ENCODE measurements around the gene TRNAU1AP. TPM values are rescaled to one million over a fixed set of nuclear protein-coding genes. Genes with fewer than 3 reads are reported as not detected.

TRNAU1AP gene
- total RNA-seq, 1 donor from 2014 or later = 26.2 TPM

- DNase-seq (ENCODE audit: low spot score) = no peak
These were observed 52.1 kb downstream of the TRNAU1AP start for GRCh38 chr1:28604962-28605361.

GRCh38 chr1:28606771-28607170 lies 53.9 kb downstream of the TRNAU1AP start:
- no peak for DNase-seq (ENCODE audit: low spot score)

GRCh38 chr1:28613175-28613574 lies 60.3 kb downstream of the TRNAU1AP start:
- DNase-seq (ENCODE audit: low spot score) = no peak

Other genes starting within 250 kb of the TRNAU1AP start
- 8.9 TPM for gene MED18, start 224.0 kb upstream of the TRNAU1AP start, total RNA-seq (ENCODE audit: insufficient read depth, low replicate concordance)
- gene PHACTR4, start 183.3 kb upstream of the TRNAU1AP start, total RNA-seq (ENCODE audit: insufficient read depth, low replicate concordance) = 10.8 TPM
- 16.1 TPM for gene RCC1, start 47.0 kb upstream of the TRNAU1AP start, total RNA-seq (ENCODE audit: insufficient read depth, low replicate concordance)
- gene RAB42, start 39.2 kb downstream of the TRNAU1AP start, total RNA-seq (ENCODE audit: insufficient read depth, low replicate concordance) = 7.0 TPM
- gene TAF12, start 90.0 kb downstream of the TRNAU1AP start, total RNA-seq (ENCODE audit: insufficient read depth, low replicate concordance) = 39.2 TPM
- not detected for gene RNU11, start 95.5 kb downstream of the TRNAU1AP start, total RNA-seq (ENCODE audit: insufficient read depth, low replicate concordance)
- gene GMEB1, start 115.7 kb downstream of the TRNAU1AP start, total RNA-seq (ENCODE audit: insufficient read depth, low replicate concordance) = 3.4 TPM
- 36.4 TPM for gene YTHDF2, start 183.9 kb downstream of the TRNAU1AP start, total RNA-seq (ENCODE audit: insufficient read depth, low replicate concordance)